ENCODE data around the gene TBC1D22A. TPM values are rescaled to one million over a fixed set of nuclear protein-coding genes. Genes with fewer than 3 reads are reported as not detected.

Gene TBC1D22A
- total and polyA plus RNA-seq, 2 experiments from 2014 or later = 9.6 to 13.3 TPM

- ATAC-seq = peak; percentile 43
- Histone ChIP-seq H3F3A (replicated peaks; ENCODE audit: low read depth) (no peaks in the 10 kb centered on the region), H3K4me3 (no peak overlapping the region), H3K27ac (ENCODE audit: low read depth) (no peak overlapping the region), H3K9me2 (ENCODE audit: insufficient read depth) (no peaks in the 10 kb centered on the region), H3K36me3 (ENCODE audit: insufficient read depth) (no peaks in the 10 kb centered on the region), H3K27me3 (ENCODE audit: insufficient read depth) (no peaks in the 10 kb centered on the region), H4K20me1 (replicated peaks; ENCODE audit: insufficient read depth) (no peaks in the 10 kb centered on the region; the same call in none of the 2 replicates), H3K79me2 (replicated peaks; ENCODE audit: insufficient read depth) (no peaks in the 10 kb centered on the region; the same call in 1 of the 2 replicates), H2AFZ (no peak overlapping the region), H3K4me2 (no peak overlapping the region), H3K4me1 (ENCODE audit: insufficient read depth) (no peaks in the 10 kb centered on the region)
- DNase-seq (ENCODE audit: low spot score) = no peak
- H3K4me1 Mint-ChIP-seq = peaks cover 23% of the 10 kb centered on the region
- H3K9me3 Mint-ChIP-seq = no peaks in the 10 kb centered on the region
- peak overlapping the region; percentile 10; the same call in 1 of the 2 replicates for H3K27ac Mint-ChIP-seq
- no peaks in the 10 kb centered on the region for H3K36me3 Mint-ChIP-seq (ENCODE audit: low read depth)
- TF ChIP-seq EZH2 (IDR thresholded peaks at IDR 0.05; ENCODE audit: low read depth, unreplicated experiment) = no peak
- no peak for TF ChIP-seq JUNB (IDR thresholded peaks at IDR 0.05; ENCODE audit: unreplicated experiment)
- TF ChIP-seq, protein P1, sequence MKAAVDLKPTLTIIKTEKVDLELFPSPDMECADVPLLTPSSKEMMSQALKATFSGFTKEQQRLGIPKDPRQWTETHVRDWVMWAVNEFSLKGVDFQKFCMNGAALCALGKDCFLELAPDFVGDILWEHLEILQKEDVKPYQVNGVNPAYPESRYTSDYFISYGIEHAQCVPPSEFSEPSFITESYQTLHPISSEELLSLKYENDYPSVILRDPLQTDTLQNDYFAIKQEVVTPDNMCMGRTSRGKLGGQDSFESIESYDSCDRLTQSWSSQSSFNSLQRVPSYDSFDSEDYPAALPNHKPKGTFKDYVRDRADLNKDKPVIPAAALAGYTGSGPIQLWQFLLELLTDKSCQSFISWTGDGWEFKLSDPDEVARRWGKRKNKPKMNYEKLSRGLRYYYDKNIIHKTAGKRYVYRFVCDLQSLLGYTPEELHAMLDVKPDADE (IDR thresholded peaks at IDR 0.05) = no peak
- no peak for TF ChIP-seq NANOG (IDR thresholded peaks at IDR 0.05; ENCODE audit: borderline replicate concordance)
- TF ChIP-seq, protein P2, sequence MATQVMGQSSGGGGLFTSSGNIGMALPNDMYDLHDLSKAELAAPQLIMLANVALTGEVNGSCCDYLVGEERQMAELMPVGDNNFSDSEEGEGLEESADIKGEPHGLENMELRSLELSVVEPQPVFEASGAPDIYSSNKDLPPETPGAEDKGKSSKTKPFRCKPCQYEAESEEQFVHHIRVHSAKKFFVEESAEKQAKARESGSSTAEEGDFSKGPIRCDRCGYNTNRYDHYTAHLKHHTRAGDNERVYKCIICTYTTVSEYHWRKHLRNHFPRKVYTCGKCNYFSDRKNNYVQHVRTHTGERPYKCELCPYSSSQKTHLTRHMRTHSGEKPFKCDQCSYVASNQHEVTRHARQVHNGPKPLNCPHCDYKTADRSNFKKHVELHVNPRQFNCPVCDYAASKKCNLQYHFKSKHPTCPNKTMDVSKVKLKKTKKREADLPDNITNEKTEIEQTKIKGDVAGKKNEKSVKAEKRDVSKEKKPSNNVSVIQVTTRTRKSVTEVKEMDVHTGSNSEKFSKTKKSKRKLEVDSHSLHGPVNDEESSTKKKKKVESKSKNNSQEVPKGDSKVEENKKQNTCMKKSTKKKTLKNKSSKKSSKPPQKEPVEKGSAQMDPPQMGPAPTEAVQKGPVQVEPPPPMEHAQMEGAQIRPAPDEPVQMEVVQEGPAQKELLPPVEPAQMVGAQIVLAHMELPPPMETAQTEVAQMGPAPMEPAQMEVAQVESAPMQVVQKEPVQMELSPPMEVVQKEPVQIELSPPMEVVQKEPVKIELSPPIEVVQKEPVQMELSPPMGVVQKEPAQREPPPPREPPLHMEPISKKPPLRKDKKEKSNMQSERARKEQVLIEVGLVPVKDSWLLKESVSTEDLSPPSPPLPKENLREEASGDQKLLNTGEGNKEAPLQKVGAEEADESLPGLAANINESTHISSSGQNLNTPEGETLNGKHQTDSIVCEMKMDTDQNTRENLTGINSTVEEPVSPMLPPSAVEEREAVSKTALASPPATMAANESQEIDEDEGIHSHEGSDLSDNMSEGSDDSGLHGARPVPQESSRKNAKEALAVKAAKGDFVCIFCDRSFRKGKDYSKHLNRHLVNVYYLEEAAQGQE (IDR thresholded peaks at IDR 0.05; ENCODE audit: unreplicated experiment) = no peak
- TF ChIP-seq, protein P3, sequence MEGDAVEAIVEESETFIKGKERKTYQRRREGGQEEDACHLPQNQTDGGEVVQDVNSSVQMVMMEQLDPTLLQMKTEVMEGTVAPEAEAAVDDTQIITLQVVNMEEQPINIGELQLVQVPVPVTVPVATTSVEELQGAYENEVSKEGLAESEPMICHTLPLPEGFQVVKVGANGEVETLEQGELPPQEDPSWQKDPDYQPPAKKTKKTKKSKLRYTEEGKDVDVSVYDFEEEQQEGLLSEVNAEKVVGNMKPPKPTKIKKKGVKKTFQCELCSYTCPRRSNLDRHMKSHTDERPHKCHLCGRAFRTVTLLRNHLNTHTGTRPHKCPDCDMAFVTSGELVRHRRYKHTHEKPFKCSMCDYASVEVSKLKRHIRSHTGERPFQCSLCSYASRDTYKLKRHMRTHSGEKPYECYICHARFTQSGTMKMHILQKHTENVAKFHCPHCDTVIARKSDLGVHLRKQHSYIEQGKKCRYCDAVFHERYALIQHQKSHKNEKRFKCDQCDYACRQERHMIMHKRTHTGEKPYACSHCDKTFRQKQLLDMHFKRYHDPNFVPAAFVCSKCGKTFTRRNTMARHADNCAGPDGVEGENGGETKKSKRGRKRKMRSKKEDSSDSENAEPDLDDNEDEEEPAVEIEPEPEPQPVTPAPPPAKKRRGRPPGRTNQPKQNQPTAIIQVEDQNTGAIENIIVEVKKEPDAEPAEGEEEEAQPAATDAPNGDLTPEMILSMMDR (conservative IDR thresholded peaks at IDR 0.05; ENCODE audit: low read depth in 2 of 2) = no peak
- TF ChIP-seq, protein P4, sequence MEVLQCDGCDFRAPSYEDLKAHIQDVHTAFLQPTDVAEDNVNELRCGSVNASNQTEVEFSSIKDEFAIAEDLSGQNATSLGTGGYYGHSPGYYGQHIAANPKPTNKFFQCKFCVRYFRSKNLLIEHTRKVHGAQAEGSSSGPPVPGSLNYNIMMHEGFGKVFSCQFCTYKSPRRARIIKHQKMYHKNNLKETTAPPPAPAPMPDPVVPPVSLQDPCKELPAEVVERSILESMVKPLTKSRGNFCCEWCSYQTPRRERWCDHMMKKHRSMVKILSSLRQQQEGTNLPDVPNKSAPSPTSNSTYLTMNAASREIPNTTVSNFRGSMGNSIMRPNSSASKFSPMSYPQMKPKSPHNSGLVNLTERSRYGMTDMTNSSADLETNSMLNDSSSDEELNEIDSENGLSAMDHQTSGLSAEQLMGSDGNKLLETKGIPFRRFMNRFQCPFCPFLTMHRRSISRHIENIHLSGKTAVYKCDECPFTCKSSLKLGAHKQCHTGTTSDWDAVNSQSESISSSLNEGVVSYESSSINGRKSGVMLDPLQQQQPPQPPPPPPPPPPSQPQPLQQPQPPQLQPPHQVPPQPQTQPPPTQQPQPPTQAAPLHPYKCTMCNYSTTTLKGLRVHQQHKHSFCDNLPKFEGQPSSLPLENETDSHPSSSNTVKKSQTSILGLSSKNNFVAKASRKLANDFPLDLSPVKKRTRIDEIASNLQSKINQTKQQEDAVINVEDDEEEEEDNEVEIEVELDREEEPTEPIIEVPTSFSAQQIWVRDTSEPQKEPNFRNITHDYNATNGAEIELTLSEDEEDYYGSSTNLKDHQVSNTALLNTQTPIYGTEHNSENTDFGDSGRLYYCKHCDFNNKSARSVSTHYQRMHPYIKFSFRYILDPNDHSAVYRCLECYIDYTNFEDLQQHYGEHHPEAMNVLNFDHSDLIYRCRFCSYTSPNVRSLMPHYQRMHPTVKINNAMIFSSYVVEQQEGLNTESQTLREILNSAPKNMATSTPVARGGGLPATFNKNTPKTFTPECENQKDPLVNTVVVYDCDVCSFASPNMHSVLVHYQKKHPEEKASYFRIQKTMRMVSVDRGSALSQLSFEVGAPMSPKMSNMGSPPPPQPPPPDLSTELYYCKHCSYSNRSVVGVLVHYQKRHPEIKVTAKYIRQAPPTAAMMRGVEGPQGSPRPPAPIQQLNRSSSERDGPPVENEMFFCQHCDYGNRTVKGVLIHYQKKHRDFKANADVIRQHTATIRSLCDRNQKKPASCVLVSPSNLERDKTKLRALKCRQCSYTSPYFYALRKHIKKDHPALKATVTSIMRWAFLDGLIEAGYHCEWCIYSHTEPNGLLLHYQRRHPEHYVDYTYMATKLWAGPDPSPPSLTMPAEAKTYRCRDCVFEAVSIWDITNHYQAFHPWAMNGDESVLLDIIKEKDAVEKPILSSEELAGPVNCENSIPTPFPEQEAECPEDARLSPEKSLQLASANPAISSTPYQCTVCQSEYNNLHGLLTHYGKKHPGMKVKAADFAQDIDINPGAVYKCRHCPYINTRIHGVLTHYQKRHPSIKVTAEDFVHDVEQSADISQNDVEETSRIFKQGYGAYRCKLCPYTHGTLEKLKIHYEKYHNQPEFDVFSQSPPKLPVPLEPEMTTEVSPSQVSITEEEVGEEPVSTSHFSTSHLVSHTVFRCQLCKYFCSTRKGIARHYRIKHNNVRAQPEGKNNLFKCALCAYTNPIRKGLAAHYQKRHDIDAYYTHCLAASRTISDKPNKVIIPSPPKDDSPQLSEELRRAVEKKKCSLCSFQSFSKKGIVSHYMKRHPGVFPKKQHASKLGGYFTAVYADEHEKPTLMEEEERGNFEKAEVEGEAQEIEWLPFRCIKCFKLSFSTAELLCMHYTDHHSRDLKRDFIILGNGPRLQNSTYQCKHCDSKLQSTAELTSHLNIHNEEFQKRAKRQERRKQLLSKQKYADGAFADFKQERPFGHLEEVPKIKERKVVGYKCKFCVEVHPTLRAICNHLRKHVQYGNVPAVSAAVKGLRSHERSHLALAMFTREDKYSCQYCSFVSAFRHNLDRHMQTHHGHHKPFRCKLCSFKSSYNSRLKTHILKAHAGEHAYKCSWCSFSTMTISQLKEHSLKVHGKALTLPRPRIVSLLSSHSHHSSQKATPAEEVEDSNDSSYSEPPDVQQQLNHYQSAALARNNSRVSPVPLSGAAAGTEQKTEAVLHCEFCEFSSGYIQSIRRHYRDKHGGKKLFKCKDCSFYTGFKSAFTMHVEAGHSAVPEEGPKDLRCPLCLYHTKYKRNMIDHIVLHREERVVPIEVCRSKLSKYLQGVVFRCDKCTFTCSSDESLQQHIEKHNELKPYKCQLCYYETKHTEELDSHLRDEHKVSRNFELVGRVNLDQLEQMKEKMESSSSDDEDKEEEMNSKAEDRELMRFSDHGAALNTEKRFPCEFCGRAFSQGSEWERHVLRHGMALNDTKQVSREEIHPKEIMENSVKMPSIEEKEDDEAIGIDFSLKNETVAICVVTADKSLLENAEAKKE (CRISPR knock-in tag; IDR thresholded peaks at IDR 0.05) = no peak
- TF ChIP-seq ZNF114 (CRISPR knock-in tag; IDR thresholded peaks at IDR 0.05) = no peak
- no peak for TF ChIP-seq POLR2AphosphoS5 (IDR thresholded peaks at IDR 0.05; ENCODE audit: low read depth)
- peaks cover 7% of the 10 kb centered on the region for H3K27me3 Mint-ChIP-seq (ENCODE audit: insufficient read depth, low read depth, poor library complexity)
- H3K4me3 Mint-ChIP-seq = no peak overlapping the region
Observed at GRCh38 chr22:46935506-46936377, 173.3 kb downstream of the TBC1D22A start.
